ENCODE data around the gene HPCAL1.
A peak's percentile ranks its signal among the peaks of the same experiment; 100 is the strongest.

Gene HPCAL1

GRCh38 chr2:10431797-10432196 lies 129.1 kb downstream of the HPCAL1 start:
- Histone ChIP-seq H3K36me3 (ENCODE audit: low read length) (no peaks in the 10 kb centered on the region), H3K4me3 (ENCODE audit: insufficient read depth, low read length, poor library complexity, severe bottlenecking) (peak overlapping the region; percentile 45), H3K27me3 (ENCODE audit: low read length) (no peaks in the 10 kb centered on the region), H3F3A (ENCODE audit: insufficient read depth) (no peaks in the 10 kb centered on the region), H3K9me2 (replicated peaks; ENCODE audit: insufficient read depth, low read length) (no peaks in the 10 kb centered on the region), H3K9ac (ENCODE audit: low read length) (peak overlapping the region; percentile 48; the same call in 1 of the 2 replicates), H3K4me2 (ENCODE audit: low read depth, low read length, poor library complexity, severe bottlenecking) (peak overlapping the region; percentile 52), H3K79me2 (ENCODE audit: insufficient read depth, low read length) (no peaks in the 10 kb centered on the region), H3K27ac (ENCODE audit: low read depth, low read length) (no peak overlapping the region), H3K9me3 (ENCODE audit: insufficient read depth, low read length) (no peaks in the 10 kb centered on the region), H2AFZ (ENCODE audit: low read depth, low read length, severe bottlenecking) (peak overlapping the region; percentile 77), H4K20me1 (ENCODE audit: low read depth, low read length) (no peaks in the 10 kb centered on the region)
- TF ChIP-seq CTCF (IDR thresholded peaks at IDR 0.05; ENCODE audit: insufficient read depth, low read length, poor library complexity, severe bottlenecking): no peak
- TF ChIP-seq EZH2phosphoT487 (conservative IDR thresholded peaks at IDR 0.05; ENCODE audit: low read length): no peak

DNA sequence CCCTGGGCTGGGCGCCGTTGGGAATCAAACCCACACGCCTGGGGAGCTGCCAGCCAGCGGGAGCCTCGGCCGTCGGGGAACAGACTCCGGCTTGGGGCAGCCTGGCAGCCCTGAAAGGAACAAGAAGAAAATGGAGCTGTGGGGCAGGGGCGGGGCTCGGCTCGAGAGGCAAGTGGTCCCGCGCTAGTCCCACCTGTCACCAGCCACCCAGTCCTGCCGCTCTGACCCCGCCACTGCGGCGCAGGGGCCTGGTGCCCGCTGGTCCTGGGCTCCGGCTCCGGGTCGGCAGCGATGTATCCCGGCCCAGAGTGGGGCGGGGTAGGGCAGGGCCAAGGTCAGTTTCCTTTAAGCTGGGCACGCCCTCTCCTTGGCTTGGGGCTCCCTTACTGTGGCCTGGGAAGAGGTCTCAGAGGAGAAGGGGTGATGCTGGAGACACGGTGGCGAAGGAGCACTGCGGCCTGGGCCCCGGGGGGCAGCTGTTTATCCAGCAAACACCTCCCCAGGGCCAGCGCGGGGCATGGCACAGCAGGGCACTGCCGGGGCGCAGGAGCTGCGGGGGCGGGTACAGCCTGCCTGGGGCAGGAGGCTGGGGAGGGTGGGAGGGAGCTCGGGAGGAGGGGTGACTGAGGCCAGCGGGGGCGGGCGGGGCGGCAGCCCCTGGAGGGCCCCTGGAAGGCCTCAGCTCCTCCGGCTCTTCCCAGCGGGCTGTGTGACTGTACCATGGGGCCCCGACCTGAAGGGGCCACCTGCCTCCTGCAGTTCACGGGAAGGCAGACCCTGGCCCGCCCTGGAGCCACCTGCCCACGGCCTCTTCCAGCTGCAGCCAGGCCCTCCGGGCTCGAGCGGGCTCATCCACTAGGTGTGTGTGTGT lies 129.8 kb downstream of the HPCAL1 start:
- Histone ChIP-seq H2AFZ (ENCODE audit: low read depth, low read length, severe bottlenecking) (peak overlapping the region; percentile 77), H3K36me3 (ENCODE audit: low read length) (no peaks in the 10 kb centered on the region), H3K4me3 (ENCODE audit: insufficient read depth, low read length, poor library complexity, severe bottlenecking) (peak overlapping the region; percentile 45), H3K79me2 (ENCODE audit: insufficient read depth, low read length) (no peaks in the 10 kb centered on the region), H3K27me3 (ENCODE audit: low read length) (no peaks in the 10 kb centered on the region), H4K20me1 (ENCODE audit: low read depth, low read length) (no peaks in the 10 kb centered on the region), H3K9ac (ENCODE audit: low read length) (peak overlapping the region; percentile 48; the same call in 1 of the 2 replicates), H3F3A (ENCODE audit: insufficient read depth) (peaks cover 4% of the 10 kb centered on the region), H3K9me2 (replicated peaks; ENCODE audit: insufficient read depth, low read length) (no peaks in the 10 kb centered on the region), H3K27ac (ENCODE audit: low read depth, low read length) (no peak overlapping the region), H3K9me3 (ENCODE audit: insufficient read depth, low read length) (no peaks in the 10 kb centered on the region), H3K4me2 (ENCODE audit: low read depth, low read length, poor library complexity, severe bottlenecking) (peak overlapping the region; percentile 52)
- TF ChIP-seq EZH2phosphoT487 (conservative IDR thresholded peaks at IDR 0.05; ENCODE audit: low read length) (no peak), CTCF (IDR thresholded peaks at IDR 0.05; ENCODE audit: insufficient read depth, low read length, poor library complexity, severe bottlenecking) (no peak)

DNA sequence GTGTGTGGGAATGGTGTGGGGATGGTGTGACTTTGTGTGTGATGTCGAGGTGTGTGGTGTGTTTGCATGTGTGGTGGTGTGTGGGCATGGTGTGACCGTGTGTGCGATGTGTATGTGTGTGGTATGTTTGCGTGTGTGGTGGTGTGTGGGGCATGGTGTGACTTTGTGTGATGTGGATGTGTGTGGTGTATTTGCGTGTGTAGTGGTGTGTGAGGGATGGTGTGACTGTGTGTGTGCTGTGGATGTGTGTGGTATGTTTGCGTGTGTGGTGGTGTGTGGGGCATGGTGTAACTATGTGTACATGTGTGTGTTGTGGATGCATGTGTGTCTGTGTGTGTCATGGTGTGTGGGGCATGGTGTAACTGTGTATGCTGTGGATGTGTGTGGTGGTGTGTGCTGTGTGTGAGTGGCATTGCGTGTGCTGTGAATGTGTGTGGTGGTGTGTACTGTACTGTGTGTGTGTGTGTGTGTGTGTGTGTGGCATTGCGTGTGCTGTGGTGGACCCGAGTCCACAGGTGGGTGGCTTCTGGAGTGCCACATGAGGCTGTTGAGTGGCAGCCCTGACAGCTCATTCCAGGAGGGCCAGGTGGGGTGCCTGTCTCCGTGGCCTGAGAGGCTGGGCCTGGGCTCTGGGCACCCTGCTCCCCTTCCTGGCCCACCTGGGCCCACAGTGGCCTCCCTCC lies 130.7 kb downstream of the HPCAL1 start:
- H3F3A ChIP-seq (ENCODE audit: insufficient read depth): peaks cover 13% of the 10 kb centered on the region
- H2AFZ ChIP-seq (ENCODE audit: low read depth, low read length, severe bottlenecking): no peak overlapping the region
- H3K27ac ChIP-seq (ENCODE audit: low read depth, low read length): no peak overlapping the region
- H3K9ac ChIP-seq (ENCODE audit: low read length): no peak overlapping the region
- no peaks in the 10 kb centered on the region for H3K79me2 ChIP-seq (ENCODE audit: insufficient read depth, low read length)
- no peak overlapping the region for H3K4me3 ChIP-seq (ENCODE audit: insufficient read depth, low read length, poor library complexity, severe bottlenecking)
- H3K4me2 ChIP-seq (ENCODE audit: low read depth, low read length, poor library complexity, severe bottlenecking): no peak overlapping the region
- no peaks in the 10 kb centered on the region for H3K9me3 ChIP-seq (ENCODE audit: insufficient read depth, low read length)
- no peaks in the 10 kb centered on the region for H3K36me3 ChIP-seq (ENCODE audit: low read length)
- TF ChIP-seq CTCF (IDR thresholded peaks at IDR 0.05; ENCODE audit: insufficient read depth, low read length, poor library complexity, severe bottlenecking) (no peak), EZH2phosphoT487 (conservative IDR thresholded peaks at IDR 0.05; ENCODE audit: low read length) (no peak)
- no peaks in the 10 kb centered on the region for H3K27me3 ChIP-seq (ENCODE audit: low read length)
- no peaks in the 10 kb centered on the region for H4K20me1 ChIP-seq (ENCODE audit: low read depth, low read length)
- no peaks in the 10 kb centered on the region for H3K9me2 ChIP-seq (replicated peaks; ENCODE audit: insufficient read depth, low read length)

Measured in SU-DHL-6 (cell line).